ENCODE results near the gene CD2BP2. TPM values are rescaled to one million over a fixed set of nuclear protein-coding genes. Genes with fewer than 3 reads are reported as not detected.

Gene CD2BP2
- total and polyA plus RNA-seq, 9 of the 15 experiments (the other 6 are each of a cell fraction or from before 2014, with no cell fraction given), result 3.9 to 51.1 (median 32.8) TPM

DNA sequence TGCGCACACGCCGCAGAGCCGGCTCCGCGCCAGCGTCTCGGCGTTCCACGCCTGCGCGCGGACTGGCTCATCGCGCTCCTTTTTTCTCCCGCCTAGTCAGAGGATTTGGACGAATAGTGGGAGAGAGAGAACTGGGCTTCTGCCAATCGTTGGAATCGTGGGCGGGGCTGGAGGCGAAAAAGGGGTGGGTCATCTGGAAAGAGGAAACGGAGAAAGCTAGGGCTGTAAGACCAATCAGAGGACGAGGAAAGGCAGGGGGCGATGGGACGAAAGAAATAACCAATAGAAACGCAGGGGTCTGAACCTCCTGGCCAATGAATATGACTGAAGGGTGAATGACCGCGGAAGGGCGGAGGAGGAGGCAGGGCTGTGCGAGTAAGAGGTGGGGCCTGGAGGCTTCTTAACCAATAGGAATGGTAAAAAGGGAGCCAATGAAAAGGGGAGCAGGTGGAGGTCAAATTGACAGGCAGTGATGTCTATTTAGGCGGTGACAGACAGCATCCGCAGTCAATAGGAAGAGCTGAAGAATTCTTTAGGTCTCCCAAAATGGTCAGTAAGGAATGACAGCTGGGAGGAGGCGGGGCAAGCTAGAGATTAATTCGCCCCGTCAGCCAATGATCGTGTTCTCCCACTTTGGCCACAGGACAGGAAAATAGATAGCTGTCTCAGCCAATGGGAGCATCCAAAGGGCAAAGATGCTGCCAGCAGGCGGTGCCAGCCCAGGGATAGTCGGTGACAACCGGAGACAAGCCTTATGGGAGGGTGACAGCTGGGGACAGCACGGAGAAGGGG, 15.5 kb upstream of the CD2BP2 start, which contains the start of gene TBC1D10B (continued):
- TF ChIP-seq ZFP36 (IDR thresholded peaks at IDR 0.05; ENCODE audit: low read depth, low read length, partially characterized antibody) (peak; percentile 48), SIRT6 (IDR thresholded peaks at IDR 0.05; ENCODE audit: low read depth, low read length) (no peak), GABPB1 (CRISPR knock-in tag; IDR thresholded peaks at IDR 0.05) (peak; percentile 61; the same call in 1 of the 2 replicates), RBM25 (IDR thresholded peaks at IDR 0.05; ENCODE audit: low read depth, low read length, severe bottlenecking) (peak; percentile 69), YY1 (IDR thresholded peaks at IDR 0.05; ENCODE audit: borderline replicate concordance in 1 of 3, control insufficient read depth in 1 of 3, extremely low read depth in 1 of 3, insufficient read depth in 3 of 3, insufficient read length in 1 of 3, insufficient replicate concordance in 2 of 3, low read depth in 1 of 3, low read length in 2 of 3) (peak in 1 of 3 experiments; percentile 63), NR2C2 (CRISPR knock-in tag; IDR thresholded peaks at IDR 0.05) (no peak), NR2C2 (tag; IDR thresholded peaks at IDR 0.05) (peak; percentile 83), SP1 (CRISPR knock-in tag; IDR thresholded peaks at IDR 0.05) (peak; percentile 93), ZNF589 (CRISPR knock-in tag; IDR thresholded peaks at IDR 0.05; ENCODE audit: low read depth) (peak; percentile 96), DMBX1 (CRISPR knock-in tag; IDR thresholded peaks at IDR 0.05; ENCODE audit: borderline replicate concordance) (no peak)
- TF ChIP-seq, protein P1, sequence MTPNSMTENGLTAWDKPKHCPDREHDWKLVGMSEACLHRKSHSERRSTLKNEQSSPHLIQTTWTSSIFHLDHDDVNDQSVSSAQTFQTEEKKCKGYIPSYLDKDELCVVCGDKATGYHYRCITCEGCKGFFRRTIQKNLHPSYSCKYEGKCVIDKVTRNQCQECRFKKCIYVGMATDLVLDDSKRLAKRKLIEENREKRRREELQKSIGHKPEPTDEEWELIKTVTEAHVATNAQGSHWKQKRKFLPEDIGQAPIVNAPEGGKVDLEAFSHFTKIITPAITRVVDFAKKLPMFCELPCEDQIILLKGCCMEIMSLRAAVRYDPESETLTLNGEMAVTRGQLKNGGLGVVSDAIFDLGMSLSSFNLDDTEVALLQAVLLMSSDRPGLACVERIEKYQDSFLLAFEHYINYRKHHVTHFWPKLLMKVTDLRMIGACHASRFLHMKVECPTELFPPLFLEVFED (CRISPR knock-in tag; conservative IDR thresholded peaks at IDR 0.05), result 0 out of 2 replicates have a peak, but pooled peaks have one; percentile 19
- TF ChIP-seq, protein P2, sequence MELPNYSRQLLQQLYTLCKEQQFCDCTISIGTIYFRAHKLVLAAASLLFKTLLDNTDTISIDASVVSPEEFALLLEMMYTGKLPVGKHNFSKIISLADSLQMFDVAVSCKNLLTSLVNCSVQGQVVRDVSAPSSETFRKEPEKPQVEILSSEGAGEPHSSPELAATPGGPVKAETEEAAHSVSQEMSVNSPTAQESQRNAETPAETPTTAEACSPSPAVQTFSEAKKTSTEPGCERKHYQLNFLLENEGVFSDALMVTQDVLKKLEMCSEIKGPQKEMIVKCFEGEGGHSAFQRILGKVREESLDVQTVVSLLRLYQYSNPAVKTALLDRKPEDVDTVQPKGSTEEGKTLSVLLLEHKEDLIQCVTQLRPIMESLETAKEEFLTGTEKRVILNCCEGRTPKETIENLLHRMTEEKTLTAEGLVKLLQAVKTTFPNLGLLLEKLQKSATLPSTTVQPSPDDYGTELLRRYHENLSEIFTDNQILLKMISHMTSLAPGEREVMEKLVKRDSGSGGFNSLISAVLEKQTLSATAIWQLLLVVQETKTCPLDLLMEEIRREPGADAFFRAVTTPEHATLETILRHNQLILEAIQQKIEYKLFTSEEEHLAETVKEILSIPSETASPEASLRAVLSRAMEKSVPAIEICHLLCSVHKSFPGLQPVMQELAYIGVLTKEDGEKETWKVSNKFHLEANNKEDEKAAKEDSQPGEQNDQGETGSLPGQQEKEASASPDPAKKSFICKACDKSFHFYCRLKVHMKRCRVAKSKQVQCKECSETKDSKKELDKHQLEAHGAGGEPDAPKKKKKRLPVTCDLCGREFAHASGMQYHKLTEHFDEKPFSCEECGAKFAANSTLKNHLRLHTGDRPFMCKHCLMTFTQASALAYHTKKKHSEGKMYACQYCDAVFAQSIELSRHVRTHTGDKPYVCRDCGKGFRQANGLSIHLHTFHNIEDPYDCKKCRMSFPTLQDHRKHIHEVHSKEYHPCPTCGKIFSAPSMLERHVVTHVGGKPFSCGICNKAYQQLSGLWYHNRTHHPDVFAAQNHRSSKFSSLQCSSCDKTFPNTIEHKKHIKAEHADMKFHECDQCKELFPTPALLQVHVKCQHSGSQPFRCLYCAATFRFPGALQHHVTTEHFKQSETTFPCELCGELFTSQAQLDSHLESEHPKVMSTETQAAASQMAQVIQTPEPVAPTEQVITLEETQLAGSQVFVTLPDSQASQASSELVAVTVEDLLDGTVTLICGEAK (IDR thresholded peaks at IDR 0.05), result peak; percentile 82
- TF ChIP-seq, protein P2 (CRISPR knock-in tag; IDR thresholded peaks at IDR 0.05), result no peak
